ENCODE data around the gene CDHR1.

DNA sequence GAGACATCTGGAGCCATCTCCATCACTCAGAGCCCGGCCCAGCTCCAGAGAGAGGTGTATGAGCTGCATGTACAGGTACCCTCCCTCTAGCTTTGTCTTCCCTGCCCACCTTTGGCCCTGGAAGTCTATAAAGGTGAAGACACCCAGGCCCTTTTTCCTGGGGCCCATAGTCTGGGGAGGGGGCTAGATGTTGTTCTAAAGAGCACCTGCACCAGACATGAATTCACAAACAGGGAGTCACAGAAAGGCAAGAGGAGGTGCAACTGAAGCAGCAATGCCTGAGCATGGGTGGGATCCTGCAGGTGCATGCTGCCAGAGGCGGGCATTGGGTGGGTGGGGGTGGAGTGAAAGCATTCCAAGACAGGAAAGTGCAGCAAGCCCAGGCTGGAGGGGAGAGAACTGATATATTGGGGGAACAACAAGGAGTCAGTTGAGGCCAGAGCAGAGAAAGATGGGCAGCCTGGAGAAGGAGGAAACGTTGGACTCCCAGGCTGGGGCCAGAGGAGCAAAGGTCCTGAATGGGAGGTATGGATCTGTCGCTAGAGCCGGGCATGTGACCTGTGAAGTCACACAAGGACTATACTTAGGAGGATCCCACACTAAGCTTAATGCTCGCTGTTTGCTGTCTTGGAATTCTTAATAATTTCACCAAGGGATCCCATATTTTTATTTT is 11.7 kb downstream of the CDHR1 start:
- TF ChIP-seq, protein P1, sequence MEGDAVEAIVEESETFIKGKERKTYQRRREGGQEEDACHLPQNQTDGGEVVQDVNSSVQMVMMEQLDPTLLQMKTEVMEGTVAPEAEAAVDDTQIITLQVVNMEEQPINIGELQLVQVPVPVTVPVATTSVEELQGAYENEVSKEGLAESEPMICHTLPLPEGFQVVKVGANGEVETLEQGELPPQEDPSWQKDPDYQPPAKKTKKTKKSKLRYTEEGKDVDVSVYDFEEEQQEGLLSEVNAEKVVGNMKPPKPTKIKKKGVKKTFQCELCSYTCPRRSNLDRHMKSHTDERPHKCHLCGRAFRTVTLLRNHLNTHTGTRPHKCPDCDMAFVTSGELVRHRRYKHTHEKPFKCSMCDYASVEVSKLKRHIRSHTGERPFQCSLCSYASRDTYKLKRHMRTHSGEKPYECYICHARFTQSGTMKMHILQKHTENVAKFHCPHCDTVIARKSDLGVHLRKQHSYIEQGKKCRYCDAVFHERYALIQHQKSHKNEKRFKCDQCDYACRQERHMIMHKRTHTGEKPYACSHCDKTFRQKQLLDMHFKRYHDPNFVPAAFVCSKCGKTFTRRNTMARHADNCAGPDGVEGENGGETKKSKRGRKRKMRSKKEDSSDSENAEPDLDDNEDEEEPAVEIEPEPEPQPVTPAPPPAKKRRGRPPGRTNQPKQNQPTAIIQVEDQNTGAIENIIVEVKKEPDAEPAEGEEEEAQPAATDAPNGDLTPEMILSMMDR (IDR thresholded peaks at IDR 0.05), result no peak
- TF ChIP-seq POLR2A (IDR thresholded peaks at IDR 0.05), result no peak

All from heart left ventricle (tissue), 13 donors.